Neural crest cell (in vitro differentiated cells): Measurements from ENCODE around the gene GMPR. TPM values are rescaled to one million over a fixed set of nuclear protein-coding genes. Genes with fewer than 3 reads are reported as not detected.

Experiments
- DNase-seq: peaks from one replicate; pipeline ENCODE4 v3.0.0; 2021; ENCODE audit warnings: low read depth, mixed read lengths, low spot score
- H3K27ac Mint-ChIP-seq: one replicate; pipeline ENCODE4 v1.8.0; 2021; ENCODE audit warnings: mild to moderate bottlenecking, mixed read lengths; ENCODE audit not compliant: unreplicated experiment
- H3K27me3 Mint-ChIP-seq: 2 replicates; pipeline ENCODE4 v1.8.0; 2021; ENCODE audit warnings: low read depth, mild to moderate bottlenecking, mixed read lengths
- H3K36me3 Mint-ChIP-seq: 2 replicates; pipeline ENCODE4 v1.8.0; 2021; ENCODE audit warnings: low read depth, mild to moderate bottlenecking, mixed read lengths
- H3K4me1 Mint-ChIP-seq: 2 replicates; pipeline ENCODE4 v1.8.0; 2021; ENCODE audit warnings: mixed read lengths
- H3K4me3 Mint-ChIP-seq: one replicate; pipeline ENCODE4 v1.8.0; 2021; ENCODE audit warnings: mild to moderate bottlenecking, mixed read lengths
- H3K9me3 Mint-ChIP-seq: 2 replicates; pipeline ENCODE4 v1.8.0; 2021; ENCODE audit warnings: mixed read lengths
- total RNA-seq: library from RNA; stranded (reverse); gene quantifications from 2 replicates; pipeline ENCODE4 v1.2.1, GENCODE V29; 2021
- TF ChIP-seq, protein P1 (sequence below): fragments of 200-600 bp; sonication (generic); conservative IDR thresholded peaks from 2 replicates; pipeline ENCODE4 v1.5.0; 2021; ENCODE audit warnings: antibody characterized with exemption, mild to moderate bottlenecking

The GMPR gene
- total RNA-seq, 1 donor from 2014 or later, result 0.16 TPM

- Mint-ChIP-seq H3K27me3 (peaks cover 24% of the 10 kb centered on the region), H3K4me1 (peaks cover 14% of the 10 kb centered on the region), H3K4me3 (no peak overlapping the region), H3K27ac (no peak overlapping the region), H3K36me3 (no peaks in the 10 kb centered on the region), H3K9me3 (no peaks in the 10 kb centered on the region)
- TF ChIP-seq, protein P1, sequence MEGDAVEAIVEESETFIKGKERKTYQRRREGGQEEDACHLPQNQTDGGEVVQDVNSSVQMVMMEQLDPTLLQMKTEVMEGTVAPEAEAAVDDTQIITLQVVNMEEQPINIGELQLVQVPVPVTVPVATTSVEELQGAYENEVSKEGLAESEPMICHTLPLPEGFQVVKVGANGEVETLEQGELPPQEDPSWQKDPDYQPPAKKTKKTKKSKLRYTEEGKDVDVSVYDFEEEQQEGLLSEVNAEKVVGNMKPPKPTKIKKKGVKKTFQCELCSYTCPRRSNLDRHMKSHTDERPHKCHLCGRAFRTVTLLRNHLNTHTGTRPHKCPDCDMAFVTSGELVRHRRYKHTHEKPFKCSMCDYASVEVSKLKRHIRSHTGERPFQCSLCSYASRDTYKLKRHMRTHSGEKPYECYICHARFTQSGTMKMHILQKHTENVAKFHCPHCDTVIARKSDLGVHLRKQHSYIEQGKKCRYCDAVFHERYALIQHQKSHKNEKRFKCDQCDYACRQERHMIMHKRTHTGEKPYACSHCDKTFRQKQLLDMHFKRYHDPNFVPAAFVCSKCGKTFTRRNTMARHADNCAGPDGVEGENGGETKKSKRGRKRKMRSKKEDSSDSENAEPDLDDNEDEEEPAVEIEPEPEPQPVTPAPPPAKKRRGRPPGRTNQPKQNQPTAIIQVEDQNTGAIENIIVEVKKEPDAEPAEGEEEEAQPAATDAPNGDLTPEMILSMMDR, result no peak
- no peak for DNase-seq
Observed at GRCh38 chr6:16227048-16227562, 11.3 kb upstream of the GMPR start.

GRCh38 chr6:16227605-16228004 is 10.8 kb upstream of the GMPR start:
- H3K4me1 Mint-ChIP-seq, result peaks cover 14% of the 10 kb centered on the region

GRCh38 chr6:16228043-16228442 is 10.3 kb upstream of the GMPR start:
- no peak for DNase-seq
- no peaks in the 10 kb centered on the region for H3K36me3 Mint-ChIP-seq
- peaks cover 18% of the 10 kb centered on the region for H3K27me3 Mint-ChIP-seq
- H3K4me1 Mint-ChIP-seq, result peaks cover 14% of the 10 kb centered on the region
- H3K27ac Mint-ChIP-seq, result no peak overlapping the region
- H3K9me3 Mint-ChIP-seq, result no peaks in the 10 kb centered on the region
- TF ChIP-seq, protein P1, result no peak
- H3K4me3 Mint-ChIP-seq, result no peak overlapping the region

More at GRCh38 chr6:16227605-16228004, 10.8 kb upstream of the GMPR start:
- no peak for DNase-seq
- H3K9me3 Mint-ChIP-seq, result no peaks in the 10 kb centered on the region
- H3K36me3 Mint-ChIP-seq, result no peaks in the 10 kb centered on the region
- H3K4me3 Mint-ChIP-seq, result no peak overlapping the region
- TF ChIP-seq, protein P1, result no peak
- H3K27ac Mint-ChIP-seq, result no peak overlapping the region
- peaks cover 22% of the 10 kb centered on the region for H3K27me3 Mint-ChIP-seq

- no peaks in the 10 kb centered on the region for H3K36me3 Mint-ChIP-seq
- H3K9me3 Mint-ChIP-seq, result no peaks in the 10 kb centered on the region
- TF ChIP-seq, protein P1, result no peak
- H3K27ac Mint-ChIP-seq, result no peak overlapping the region
- DNase-seq, result no peak
- peaks cover 17% of the 10 kb centered on the region for H3K27me3 Mint-ChIP-seq
- no peak overlapping the region for H3K4me3 Mint-ChIP-seq
- peaks cover 7% of the 10 kb centered on the region for H3K4me1 Mint-ChIP-seq
Observed at GRCh38 chr6:16228709-16229665, 9.4 kb upstream of the GMPR start.

- Mint-ChIP-seq H3K27ac (no peak overlapping the region), H3K9me3 (no peaks in the 10 kb centered on the region), H3K36me3 (no peaks in the 10 kb centered on the region), H3K4me1 (no peaks in the 10 kb centered on the region), H3K4me3 (no peak overlapping the region), H3K27me3 (peaks cover 15% of the 10 kb centered on the region)
- no peak for DNase-seq
- TF ChIP-seq, protein P1, result no peak
Observed at GRCh38 chr6:16229700-16230099, 8.7 kb upstream of the GMPR start.
